B cell (primary cell): ENCODE measurements around the gene LCT.

ENCODE experiments used
- EZH2 ChIP-seq: IDR thresholded peaks from 2 replicates; pipeline ENCODE4 v1.6.1; 2012; ENCODE audit warnings: borderline replicate concordance, low read depth, mild to moderate bottlenecking, moderate library complexity, low read length; ENCODE audit not compliant: insufficient read depth, poor library complexity, severe bottlenecking
- TF ChIP-seq, protein P1 (sequence below): fragments of 200-600 bp; IDR thresholded peaks from one replicate; pipeline ENCODE4 v1.8.0; 2022; ENCODE audit warnings: antibody characterized with exemption, mild to moderate bottlenecking

DNA sequence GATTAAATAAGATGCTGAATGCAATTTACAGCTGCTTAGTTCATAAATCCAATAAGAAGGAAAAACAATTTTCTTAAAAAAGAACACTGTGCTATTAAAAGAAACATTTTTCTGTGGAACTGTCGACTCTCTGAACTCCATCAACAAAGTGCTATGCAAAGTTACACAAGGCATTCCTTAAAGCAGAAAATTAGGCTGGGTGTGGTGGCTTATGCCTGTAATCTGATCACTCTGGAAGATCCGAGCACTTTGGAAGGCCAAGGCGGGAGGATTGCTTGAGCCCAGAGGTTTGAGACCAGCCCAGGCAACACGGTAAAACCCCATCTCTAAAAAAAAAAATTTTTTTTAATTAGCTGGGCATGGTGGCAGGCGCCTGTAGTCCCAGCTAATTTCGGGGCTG lies 26.2 kb upstream of the LCT start:
- TF ChIP-seq, protein P1, sequence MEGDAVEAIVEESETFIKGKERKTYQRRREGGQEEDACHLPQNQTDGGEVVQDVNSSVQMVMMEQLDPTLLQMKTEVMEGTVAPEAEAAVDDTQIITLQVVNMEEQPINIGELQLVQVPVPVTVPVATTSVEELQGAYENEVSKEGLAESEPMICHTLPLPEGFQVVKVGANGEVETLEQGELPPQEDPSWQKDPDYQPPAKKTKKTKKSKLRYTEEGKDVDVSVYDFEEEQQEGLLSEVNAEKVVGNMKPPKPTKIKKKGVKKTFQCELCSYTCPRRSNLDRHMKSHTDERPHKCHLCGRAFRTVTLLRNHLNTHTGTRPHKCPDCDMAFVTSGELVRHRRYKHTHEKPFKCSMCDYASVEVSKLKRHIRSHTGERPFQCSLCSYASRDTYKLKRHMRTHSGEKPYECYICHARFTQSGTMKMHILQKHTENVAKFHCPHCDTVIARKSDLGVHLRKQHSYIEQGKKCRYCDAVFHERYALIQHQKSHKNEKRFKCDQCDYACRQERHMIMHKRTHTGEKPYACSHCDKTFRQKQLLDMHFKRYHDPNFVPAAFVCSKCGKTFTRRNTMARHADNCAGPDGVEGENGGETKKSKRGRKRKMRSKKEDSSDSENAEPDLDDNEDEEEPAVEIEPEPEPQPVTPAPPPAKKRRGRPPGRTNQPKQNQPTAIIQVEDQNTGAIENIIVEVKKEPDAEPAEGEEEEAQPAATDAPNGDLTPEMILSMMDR: no peak
- TF ChIP-seq EZH2: no peak
